CD4-positive, alpha-beta T cell (primary cell): Measurements from ENCODE around the gene MCC. TPM values are rescaled to one million over a fixed set of nuclear protein-coding genes. Genes with fewer than 3 reads are reported as not detected.

Experiments
- ATAC-seq: fragments of 200-7000 bp; cut with Tn5 transposase; one replicate; pipeline ENCODE4 v1.10.0; 2022; ENCODE audit warnings: mild to moderate bottlenecking; ENCODE audit not compliant: poor library complexity
- CTCF ChIA-PET: fragments of 350-600 bp; sonication (Branson Sonifier 250); formaldehyde crosslinking; loops from one replicate; lab custom pipeline; 2021; ENCODE audit warnings: antibody characterized with exemption, inconsistent platforms; lab: Charles Lee
- POLR2A ChIA-PET: fragments of 350-600 bp; sonication (Branson Sonifier 250); formaldehyde crosslinking; loops from one replicate; lab custom pipeline; 2021; ENCODE audit warnings: antibody characterized with exemption, inconsistent platforms; lab: Charles Lee
- DNase-seq, 14 experiments: peaks; one replicate each; pipeline ENCODE4 v3.0.0-alpha.2; 2013 to 2020; ENCODE audit warnings: mixed read lengths in 2 of 14
- H3K27ac ChIP-seq, 2 donors: one replicate each; pipeline versions ENCODE4 v1.5.1 to v1.7.0; 2013; ENCODE audit warnings: low read length in 2 of 2, low read depth in 1 of 2, mild to moderate bottlenecking in 1 of 2
- H3K27me3 ChIP-seq, 2 experiments: 1 replicate in 1 of 2; 2 replicates in 1 of 2; pipeline versions ENCODE4 v1.6.1 to v1.7.0; 2013; ENCODE audit warnings: low read length in 2 of 2, control low read depth in 1 of 2, mild to moderate bottlenecking in 1 of 2, moderate library complexity in 1 of 2; ENCODE audit not compliant: insufficient read depth in 2 of 2, control insufficient read depth in 1 of 2
- H3K36me3 ChIP-seq: one replicate; pipeline ENCODE4 v1.6.1; 2013; ENCODE audit warnings: low read length, control low read depth; ENCODE audit not compliant: insufficient read depth
- H3K4me1 ChIP-seq: one replicate; pipeline ENCODE4 v1.6.1; 2013; ENCODE audit warnings: low read length, control low read depth; ENCODE audit not compliant: insufficient read depth
- H3K4me3 ChIP-seq: one replicate; pipeline ENCODE4 v1.5.1; 2013; ENCODE audit warnings: mild to moderate bottlenecking, low read length, moderate library complexity
- H3K9me3 ChIP-seq, 2 experiments: 1 replicate in 1 of 2; 2 replicates in 1 of 2; pipeline versions ENCODE4 v1.6.1 to v1.7.0; 2013; ENCODE audit warnings: low read length in 2 of 2, mild to moderate bottlenecking in 2 of 2, control low read depth in 1 of 2, moderate library complexity in 1 of 2; ENCODE audit not compliant: control insufficient read depth in 1 of 2, insufficient read depth in 1 of 2
- H3K27ac Mint-ChIP-seq: one replicate; pipeline ENCODE4 v1.8.0; 2020; ENCODE audit warnings: mixed read lengths
- H3K27me3 Mint-ChIP-seq: one replicate; pipeline ENCODE4 v1.8.0; 2021; ENCODE audit warnings: mixed read lengths
- H3K36me3 Mint-ChIP-seq: one replicate; pipeline ENCODE4 v1.8.0; 2021; ENCODE audit warnings: low read depth, mixed read lengths
- H3K4me1 Mint-ChIP-seq: one replicate; pipeline ENCODE4 v1.8.0; 2021; ENCODE audit warnings: low read depth, mixed read lengths
- H3K4me3 Mint-ChIP-seq: one replicate; pipeline ENCODE4 v1.8.0; 2020; ENCODE audit warnings: mild to moderate bottlenecking, mixed read lengths
- H3K9me3 Mint-ChIP-seq: one replicate; pipeline ENCODE4 v1.8.0; 2020; ENCODE audit warnings: mixed read lengths
- intact Hi-C, 2 experiments: fragments of 100-400 bp; cut with DNase I in 1 of 2; cut with micrococcal nuclease in 1 of 2; formaldehyde crosslinking; loops; one replicate each; pipeline versions ENCODE4 v1.15.1 to v1.9.0; 2023 to 2025; cut with DNase I, micrococcal nuclease
- total RNA-seq, 174 experiments: library from RNA in 2 of 174; stranded (reverse) in 2 of 174; gene quantifications; one replicate each; pipeline ENCODE4 v1.2.3 and lab custom pipeline; 2021 to 2026
- TF ChIP-seq, protein P1 (sequence below): fragments of 200-600 bp; IDR thresholded peaks from one replicate; pipeline ENCODE4 v1.8.0; 2022; ENCODE audit warnings: antibody characterized with exemption, mild to moderate bottlenecking

Gene MCC
- total RNA-seq, 2 experiments from 2014 or later = 3.2 to 3.3 TPM

DNA sequence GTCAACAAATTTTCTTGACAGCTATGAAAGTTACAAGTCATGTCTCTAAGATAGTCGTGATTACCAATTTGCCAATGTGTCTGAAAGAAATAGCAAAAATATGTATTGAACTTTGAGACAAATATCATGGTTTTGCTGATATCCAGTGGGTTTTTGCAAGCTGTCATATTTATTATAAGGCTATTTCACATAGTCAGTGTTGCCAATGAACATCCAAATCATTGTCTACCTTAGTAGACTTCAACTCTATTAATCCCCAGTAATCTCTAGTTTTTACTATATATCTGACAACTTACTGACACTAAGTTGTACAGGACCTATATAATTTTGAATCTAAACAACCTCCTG lies 256.6 kb downstream of the MCC start:
- peaks cover 3% of the 10 kb centered on the region for H3K27me3 Mint-ChIP-seq
- H3K4me1 Mint-ChIP-seq = no peaks in the 10 kb centered on the region
- no peaks in the 10 kb centered on the region for H3K36me3 Mint-ChIP-seq
- ChIA-PET POLR2A (no interaction called here), CTCF (no interaction called here)
- H3K36me3 ChIP-seq = no peaks in the 10 kb centered on the region
- H3K4me3 ChIP-seq = no peak overlapping the region
- no peak for DNase-seq
- H3K27ac Mint-ChIP-seq = no peak overlapping the region
- H3K4me3 Mint-ChIP-seq = no peak overlapping the region
- no peak overlapping the region for H3K27ac ChIP-seq
- no peaks in the 10 kb centered on the region for H3K27me3 ChIP-seq
- TF ChIP-seq, protein P1, sequence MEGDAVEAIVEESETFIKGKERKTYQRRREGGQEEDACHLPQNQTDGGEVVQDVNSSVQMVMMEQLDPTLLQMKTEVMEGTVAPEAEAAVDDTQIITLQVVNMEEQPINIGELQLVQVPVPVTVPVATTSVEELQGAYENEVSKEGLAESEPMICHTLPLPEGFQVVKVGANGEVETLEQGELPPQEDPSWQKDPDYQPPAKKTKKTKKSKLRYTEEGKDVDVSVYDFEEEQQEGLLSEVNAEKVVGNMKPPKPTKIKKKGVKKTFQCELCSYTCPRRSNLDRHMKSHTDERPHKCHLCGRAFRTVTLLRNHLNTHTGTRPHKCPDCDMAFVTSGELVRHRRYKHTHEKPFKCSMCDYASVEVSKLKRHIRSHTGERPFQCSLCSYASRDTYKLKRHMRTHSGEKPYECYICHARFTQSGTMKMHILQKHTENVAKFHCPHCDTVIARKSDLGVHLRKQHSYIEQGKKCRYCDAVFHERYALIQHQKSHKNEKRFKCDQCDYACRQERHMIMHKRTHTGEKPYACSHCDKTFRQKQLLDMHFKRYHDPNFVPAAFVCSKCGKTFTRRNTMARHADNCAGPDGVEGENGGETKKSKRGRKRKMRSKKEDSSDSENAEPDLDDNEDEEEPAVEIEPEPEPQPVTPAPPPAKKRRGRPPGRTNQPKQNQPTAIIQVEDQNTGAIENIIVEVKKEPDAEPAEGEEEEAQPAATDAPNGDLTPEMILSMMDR = no peak
- intact Hi-C loops = no loop called here
- H3K4me1 ChIP-seq = no peaks in the 10 kb centered on the region
- ATAC-seq = no peak
- H3K9me3 Mint-ChIP-seq = no peaks in the 10 kb centered on the region
- H3K9me3 ChIP-seq = no peaks in the 10 kb centered on the region

DNA sequence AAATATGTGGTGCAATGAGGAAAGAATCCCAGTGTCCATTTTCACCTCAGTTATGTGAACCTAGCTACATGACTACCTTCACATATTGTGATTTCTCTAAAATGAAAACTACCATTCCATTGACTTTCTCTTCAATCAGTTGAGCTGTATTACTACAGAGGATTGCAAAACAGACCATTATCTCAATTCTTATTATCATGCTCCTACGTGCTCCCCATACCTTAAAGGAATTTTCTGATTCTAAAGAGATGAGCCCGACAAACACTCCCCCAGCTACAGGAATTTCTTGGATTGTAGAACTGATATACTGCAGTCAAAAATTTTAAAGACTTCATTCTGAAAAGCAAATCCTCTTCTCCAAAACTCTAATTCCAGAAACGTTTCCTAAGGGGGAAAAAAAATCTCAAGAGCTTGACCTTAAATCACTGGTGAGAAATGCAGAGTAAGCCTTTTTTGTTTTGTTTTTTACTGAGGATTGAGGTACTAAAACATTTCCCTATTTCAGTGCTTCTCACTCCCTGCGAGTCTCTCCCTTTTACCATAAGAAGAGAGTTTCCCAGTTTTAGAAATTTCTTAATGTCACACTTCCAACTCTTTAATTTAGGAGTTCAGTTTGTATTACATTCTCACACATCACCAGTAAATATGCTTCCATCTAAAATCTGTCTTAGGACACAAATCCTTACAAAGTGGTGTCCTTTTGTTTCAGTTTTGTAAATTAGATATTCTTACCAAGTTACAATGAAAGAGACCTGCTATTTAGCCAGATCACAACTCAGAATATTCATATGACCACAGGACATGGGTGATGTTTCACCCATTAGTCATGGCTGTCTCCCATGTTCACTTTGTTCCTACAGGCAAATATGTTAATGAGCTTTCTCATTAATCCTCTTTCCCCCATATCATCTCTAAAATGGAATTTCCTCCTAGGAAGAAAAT lies 257.3 kb downstream of the MCC start:
- Histone ChIP-seq H3K4me1 (no peaks in the 10 kb centered on the region), H3K9me3 (no peaks in the 10 kb centered on the region), H3K36me3 (no peaks in the 10 kb centered on the region), H3K27ac (no peak overlapping the region), H3K27me3 (no peaks in the 10 kb centered on the region), H3K4me3 (no peak overlapping the region)
- Mint-ChIP-seq H3K36me3 (no peaks in the 10 kb centered on the region), H3K27ac (no peak overlapping the region), H3K4me1 (no peaks in the 10 kb centered on the region), H3K4me3 (no peak overlapping the region), H3K9me3 (no peaks in the 10 kb centered on the region), H3K27me3 (no peaks in the 10 kb centered on the region)
- DNase-seq = no peak
- TF ChIP-seq, protein P1 = no peak
- no peak for ATAC-seq
- POLR2A ChIA-PET = no interaction called here
- intact Hi-C loops = no loop called here
- CTCF ChIA-PET = no interaction called here

DNA sequence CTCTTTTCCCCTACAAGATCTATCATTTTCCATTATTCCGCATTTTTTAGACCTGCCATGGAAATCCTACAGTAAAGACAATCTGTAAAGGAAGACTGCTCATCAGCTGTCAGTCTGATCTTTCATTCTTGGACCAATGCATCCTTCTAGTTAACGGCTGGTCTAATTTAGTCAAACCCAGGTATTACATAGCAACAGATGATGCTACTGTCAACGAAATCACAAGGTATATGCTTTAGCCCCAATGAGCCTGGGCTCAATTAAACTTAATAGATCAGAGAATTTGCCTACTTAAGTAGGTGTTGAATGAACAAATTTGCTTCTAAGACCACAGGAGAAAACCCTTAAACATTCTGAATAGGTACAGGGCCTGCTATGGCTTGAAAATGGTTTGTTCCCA lies 260.5 kb downstream of the MCC start:
- Mint-ChIP-seq H3K36me3 (no peaks in the 10 kb centered on the region), H3K4me3 (no peak overlapping the region), H3K27ac (no peak overlapping the region), H3K4me1 (no peaks in the 10 kb centered on the region), H3K27me3 (peaks cover 6% of the 10 kb centered on the region), H3K9me3 (no peaks in the 10 kb centered on the region)
- ChIA-PET POLR2A (no interaction called here), CTCF (no interaction called here)
- Histone ChIP-seq H3K27ac (no peak overlapping the region), H3K9me3 (no peaks in the 10 kb centered on the region), H3K27me3 (no peaks in the 10 kb centered on the region), H3K4me3 (no peak overlapping the region), H3K36me3 (no peaks in the 10 kb centered on the region), H3K4me1 (no peaks in the 10 kb centered on the region)
- no peak for DNase-seq
- ATAC-seq = no peak
- intact Hi-C loops = no loop called here
- TF ChIP-seq, protein P1 = no peak
